ENCODE measurements around the gene XAGE2. TPM values are rescaled to one million over a fixed set of nuclear protein-coding genes. Genes with fewer than 3 reads are reported as not detected.

XAGE2 gene, protein sequence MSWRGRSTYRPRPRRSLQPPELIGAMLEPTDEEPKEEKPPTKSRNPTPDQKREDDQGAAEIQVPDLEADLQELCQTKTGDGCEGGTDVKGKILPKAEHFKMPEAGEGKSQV
- total RNA-seq = not detected

DNA sequence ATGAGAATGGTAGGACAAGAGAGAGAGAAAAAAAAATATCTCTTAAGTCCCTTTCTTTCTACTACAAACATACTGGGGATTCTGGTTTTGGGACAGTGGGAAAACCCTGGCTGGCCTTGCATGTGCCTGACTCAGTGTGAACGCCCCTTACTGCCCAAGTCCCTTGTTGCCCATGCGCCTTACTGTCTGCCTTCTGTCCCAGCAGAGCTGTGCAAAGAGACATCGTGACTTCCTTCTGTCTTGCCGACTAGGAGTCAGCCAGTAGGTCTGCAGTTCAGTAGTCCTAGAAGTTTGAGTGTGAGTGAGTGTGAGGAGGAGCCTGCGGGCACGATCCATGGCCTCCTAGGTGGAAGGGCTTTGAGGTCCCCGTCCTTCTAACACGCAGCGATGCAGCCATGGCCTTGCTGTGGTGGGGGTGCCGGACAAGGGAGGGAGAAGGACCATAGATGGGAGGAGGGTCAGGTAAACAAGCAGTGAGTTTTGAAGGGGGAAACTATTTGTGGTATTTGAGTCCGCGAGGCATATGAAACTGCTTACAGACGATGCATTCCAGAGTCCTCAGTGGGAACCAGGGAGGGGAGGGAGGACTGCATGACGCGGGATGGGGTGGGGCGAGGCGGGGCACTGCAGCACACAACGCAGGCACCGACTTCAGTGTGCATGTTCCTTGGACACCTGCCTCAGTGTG, at the start of gene XAGE2:
XAGE2 (plus strand) TSS at position 654 of the 688 bp plus-strand sequence. CDS start 994 bp downstream, outside the sequence.

Small RNA genes lying within 50 kb of the gene (small RNA-seq; reads per million reads assigned to genes)
- gene MIR8088 (ENCODE audit: low replicate concordance) = not detected

Other genes with a start within 250 kb of the XAGE2 start
- gene MAGED4, start 184.1 kb upstream of the XAGE2 start, total RNA-seq = 60.8 TPM
- not detected for gene XAGE1A, start 126.8 kb downstream of the XAGE2 start, total RNA-seq
- gene XAGE1B, start 148.0 kb downstream of the XAGE2 start, total RNA-seq = not detected

All from metanephros (tissue), 2 donors.